Colonic mucosa (tissue), 4 donors: ENCODE measurements around the gene OIP5. TPM values are rescaled to one million over a fixed set of nuclear protein-coding genes. Genes with fewer than 3 reads are reported as not detected.

Experiments
- DNase-seq: peaks from one replicate; pipeline ENCODE4 v3.0.0-alpha.2; 2020
- H3K27ac ChIP-seq: fragments of 200-600 bp; one replicate; pipeline ENCODE4 v1.8.0; 2021
- H3K27me3 ChIP-seq: fragments of 200-600 bp; one replicate; pipeline ENCODE4 v1.8.0; 2021
- H3K36me3 ChIP-seq: fragments of 200-600 bp; one replicate; pipeline ENCODE4 v1.8.0; 2021
- H3K4me1 ChIP-seq: fragments of 200-600 bp; one replicate; pipeline ENCODE4 v1.8.0; 2021; ENCODE audit warnings: mild to moderate bottlenecking
- H3K4me3 ChIP-seq: fragments of 200-600 bp; one replicate; pipeline ENCODE4 v1.8.0; 2021
- H3K9ac ChIP-seq, 2 donors: one replicate each; pipeline ENCODE4 v1.7.0; 2013; ENCODE audit warnings: control low read depth in 2 of 2, low read depth in 2 of 2, low read length in 2 of 2
- H3K9me3 ChIP-seq: fragments of 200-600 bp; one replicate; pipeline ENCODE4 v1.8.0; 2021
- CTCF ChIP-seq: fragments of 200-600 bp; IDR thresholded peaks from one replicate; pipeline ENCODE4 v1.8.0; 2022; ENCODE audit warnings: antibody characterized with exemption, mild to moderate bottlenecking
- intact Hi-C: fragments of 100-400 bp; cut with DNase I; formaldehyde crosslinking; loops from one replicate; pipeline ENCODE4 v1.14.1; 2022
- total RNA-seq, 2 donors: library from RNA; stranded (reverse); fragmentation: NEBNext Ultra II Directional in 1 of 2; extraction: Animal tissue kit (Norgen Biotek cat#: 25700) in 1 of 2; gene quantifications; one replicate each; pipeline ENCODE4 v1.2.1, GENCODE V29; 2021
- donor health status: healthy.
- donor health status: DM: no; HTN: no; CAD: no.
- donor health status: DM: no; HTN: no; CAD: no.

The OIP5 gene
- total RNA-seq, 2 donors from 2014 or later: 5.7 to 23.0 TPM

- no peak for TF ChIP-seq CTCF
- no peaks in the 10 kb centered on the region for H3K4me1 ChIP-seq
- no peaks in the 10 kb centered on the region for H3K36me3 ChIP-seq
- no peak overlapping the region for H3K4me3 ChIP-seq
- intact Hi-C loops: no loop called here
- no peaks in the 10 kb centered on the region for H3K27me3 ChIP-seq
- no peaks in the 10 kb centered on the region for H3K9me3 ChIP-seq
- H3K27ac ChIP-seq: no peak overlapping the region
- no peak for DNase-seq
- H3K9ac ChIP-seq: no peak overlapping the region
Observed at GRCh38 chr15:41347236-41347635, 14.8 kb upstream of the OIP5 start.

- H3K9me3 ChIP-seq: no peaks in the 10 kb centered on the region
- intact Hi-C loops: no loop called here
- no peak for TF ChIP-seq CTCF
- DNase-seq: no peak
- no peaks in the 10 kb centered on the region for H3K4me1 ChIP-seq
- H3K27ac ChIP-seq: no peak overlapping the region
- no peaks in the 10 kb centered on the region for H3K27me3 ChIP-seq
- H3K9ac ChIP-seq: no peak overlapping the region
- H3K4me3 ChIP-seq: no peak overlapping the region
- no peaks in the 10 kb centered on the region for H3K36me3 ChIP-seq
Observed at GRCh38 chr15:41341519-41341918, 9.1 kb upstream of the OIP5 start.

- H3K27ac ChIP-seq: no peak overlapping the region
- no peak for DNase-seq
- no peaks in the 10 kb centered on the region for H3K9me3 ChIP-seq
- intact Hi-C loops: no loop called here
- H3K36me3 ChIP-seq: no peaks in the 10 kb centered on the region
- no peaks in the 10 kb centered on the region for H3K27me3 ChIP-seq
- no peak for TF ChIP-seq CTCF
- H3K4me3 ChIP-seq: no peak overlapping the region
- no peak overlapping the region for H3K9ac ChIP-seq
- H3K4me1 ChIP-seq: no peaks in the 10 kb centered on the region
Observed at GRCh38 chr15:41340189-41340695, 7.9 kb upstream of the OIP5 start.

- no peak overlapping the region for H3K9ac ChIP-seq
- H3K4me1 ChIP-seq: no peaks in the 10 kb centered on the region
- H3K27ac ChIP-seq: no peak overlapping the region
- no peaks in the 10 kb centered on the region for H3K36me3 ChIP-seq
- intact Hi-C loops: no loop called here
- H3K9me3 ChIP-seq: no peaks in the 10 kb centered on the region
- TF ChIP-seq CTCF: no peak
- no peaks in the 10 kb centered on the region for H3K27me3 ChIP-seq
- H3K4me3 ChIP-seq: no peak overlapping the region
- no peak for DNase-seq
Observed at GRCh38 chr15:41337631-41338522, 5.5 kb upstream of the OIP5 start.

- no peak overlapping the region for H3K4me3 ChIP-seq
- H3K36me3 ChIP-seq: no peaks in the 10 kb centered on the region
- H3K27me3 ChIP-seq: no peaks in the 10 kb centered on the region
- H3K4me1 ChIP-seq: no peaks in the 10 kb centered on the region
- intact Hi-C loops: no loop called here
- H3K9me3 ChIP-seq: no peaks in the 10 kb centered on the region
- no peak for TF ChIP-seq CTCF
- no peak for DNase-seq
- no peak overlapping the region for H3K27ac ChIP-seq
- H3K9ac ChIP-seq: no peak overlapping the region
Observed at GRCh38 chr15:41337047-41337446, 4.7 kb upstream of the OIP5 start.
